ENCODE data around the gene OXER1.
"Not testable (repeated sequence)": the region's sequence is repeated elsewhere in the genome, so short reads cannot be mapped to it uniquely, and the experiment has no call there.

DNA sequence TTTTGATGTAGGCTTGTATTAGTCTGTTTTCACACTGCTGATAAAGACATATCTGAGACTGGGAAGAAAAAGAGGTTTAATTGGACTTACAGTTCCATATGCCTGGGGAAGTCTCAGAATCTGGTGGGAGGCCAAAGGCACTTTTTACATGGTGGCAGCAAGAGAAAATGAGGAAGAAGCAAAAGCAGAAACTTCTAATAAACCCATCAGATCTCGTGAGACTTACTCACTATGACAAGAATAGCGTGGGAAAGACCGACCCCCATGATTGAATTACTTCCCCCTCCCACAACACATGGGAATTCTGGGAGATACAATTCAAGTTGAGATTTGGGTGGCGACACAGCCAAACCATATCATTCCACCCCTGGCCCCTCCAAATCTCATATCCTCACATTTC lies 32.6 kb downstream of the OXER1 start:
- not testable (repeated sequence) for TF ChIP-seq HOXA7 (CRISPR knock-in tag; IDR thresholded peaks at IDR 0.05); EP300 (IDR thresholded peaks at IDR 0.05); NFE2L2 (conservative IDR thresholded peaks at IDR 0.05; ENCODE audit: low read length); PHF8 (IDR thresholded peaks at IDR 0.05; ENCODE audit: borderline replicate concordance, low read depth); POLR2AphosphoS2 (conservative IDR thresholded peaks at IDR 0.05; ENCODE audit: low read length); POLR2A (IDR thresholded peaks at IDR 0.05; ENCODE audit: low read length); JUN (IDR thresholded peaks at IDR 0.05); MAFK (IDR thresholded peaks at IDR 0.05; ENCODE audit: partially characterized antibody); RFX5 (IDR thresholded peaks at IDR 0.05); RCOR1 (IDR thresholded peaks at IDR 0.05; ENCODE audit: low read depth, low read length)
- TF ChIP-seq, protein P1, sequence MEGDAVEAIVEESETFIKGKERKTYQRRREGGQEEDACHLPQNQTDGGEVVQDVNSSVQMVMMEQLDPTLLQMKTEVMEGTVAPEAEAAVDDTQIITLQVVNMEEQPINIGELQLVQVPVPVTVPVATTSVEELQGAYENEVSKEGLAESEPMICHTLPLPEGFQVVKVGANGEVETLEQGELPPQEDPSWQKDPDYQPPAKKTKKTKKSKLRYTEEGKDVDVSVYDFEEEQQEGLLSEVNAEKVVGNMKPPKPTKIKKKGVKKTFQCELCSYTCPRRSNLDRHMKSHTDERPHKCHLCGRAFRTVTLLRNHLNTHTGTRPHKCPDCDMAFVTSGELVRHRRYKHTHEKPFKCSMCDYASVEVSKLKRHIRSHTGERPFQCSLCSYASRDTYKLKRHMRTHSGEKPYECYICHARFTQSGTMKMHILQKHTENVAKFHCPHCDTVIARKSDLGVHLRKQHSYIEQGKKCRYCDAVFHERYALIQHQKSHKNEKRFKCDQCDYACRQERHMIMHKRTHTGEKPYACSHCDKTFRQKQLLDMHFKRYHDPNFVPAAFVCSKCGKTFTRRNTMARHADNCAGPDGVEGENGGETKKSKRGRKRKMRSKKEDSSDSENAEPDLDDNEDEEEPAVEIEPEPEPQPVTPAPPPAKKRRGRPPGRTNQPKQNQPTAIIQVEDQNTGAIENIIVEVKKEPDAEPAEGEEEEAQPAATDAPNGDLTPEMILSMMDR (IDR thresholded peaks at IDR 0.05), result not testable (repeated sequence)
- TF ChIP-seq, protein P2, sequence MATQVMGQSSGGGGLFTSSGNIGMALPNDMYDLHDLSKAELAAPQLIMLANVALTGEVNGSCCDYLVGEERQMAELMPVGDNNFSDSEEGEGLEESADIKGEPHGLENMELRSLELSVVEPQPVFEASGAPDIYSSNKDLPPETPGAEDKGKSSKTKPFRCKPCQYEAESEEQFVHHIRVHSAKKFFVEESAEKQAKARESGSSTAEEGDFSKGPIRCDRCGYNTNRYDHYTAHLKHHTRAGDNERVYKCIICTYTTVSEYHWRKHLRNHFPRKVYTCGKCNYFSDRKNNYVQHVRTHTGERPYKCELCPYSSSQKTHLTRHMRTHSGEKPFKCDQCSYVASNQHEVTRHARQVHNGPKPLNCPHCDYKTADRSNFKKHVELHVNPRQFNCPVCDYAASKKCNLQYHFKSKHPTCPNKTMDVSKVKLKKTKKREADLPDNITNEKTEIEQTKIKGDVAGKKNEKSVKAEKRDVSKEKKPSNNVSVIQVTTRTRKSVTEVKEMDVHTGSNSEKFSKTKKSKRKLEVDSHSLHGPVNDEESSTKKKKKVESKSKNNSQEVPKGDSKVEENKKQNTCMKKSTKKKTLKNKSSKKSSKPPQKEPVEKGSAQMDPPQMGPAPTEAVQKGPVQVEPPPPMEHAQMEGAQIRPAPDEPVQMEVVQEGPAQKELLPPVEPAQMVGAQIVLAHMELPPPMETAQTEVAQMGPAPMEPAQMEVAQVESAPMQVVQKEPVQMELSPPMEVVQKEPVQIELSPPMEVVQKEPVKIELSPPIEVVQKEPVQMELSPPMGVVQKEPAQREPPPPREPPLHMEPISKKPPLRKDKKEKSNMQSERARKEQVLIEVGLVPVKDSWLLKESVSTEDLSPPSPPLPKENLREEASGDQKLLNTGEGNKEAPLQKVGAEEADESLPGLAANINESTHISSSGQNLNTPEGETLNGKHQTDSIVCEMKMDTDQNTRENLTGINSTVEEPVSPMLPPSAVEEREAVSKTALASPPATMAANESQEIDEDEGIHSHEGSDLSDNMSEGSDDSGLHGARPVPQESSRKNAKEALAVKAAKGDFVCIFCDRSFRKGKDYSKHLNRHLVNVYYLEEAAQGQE (IDR thresholded peaks at IDR 0.05), result not testable (repeated sequence)
